GM18511 (cell line): ENCODE results near the gene KIF2C.
"Not testable (repeated sequence)": the region's sequence is repeated elsewhere in the genome, so short reads cannot be mapped to it uniquely, and the experiment has no call there.

ENCODE experiments used
- ATAC-seq: cut with Tn5 transposase; IDR thresholded peaks from one replicate; pipeline ENCODE4 v1.9.1; 2021; ENCODE audit warnings: mild to moderate bottlenecking, moderate library complexity; ENCODE audit not compliant: unreplicated experiment

KIF2C gene

GRCh38 chr1:44739307-44740178 is at the start of gene KIF2C:
Gene KIF2C (plus strand): TSS chr1:44739837. CDS start chr1:44739933, 96 bp downstream.
- ATAC-seq: peak; percentile 99

GRCh38 chr1:44693159-44693558 is 46.5 kb upstream of the KIF2C start:
- ATAC-seq: no peak

GRCh38 chr1:44693900-44694299 is 45.7 kb upstream of the KIF2C start:
- no peak for ATAC-seq

- ATAC-seq: peak; percentile 69
These were observed 44.7 kb upstream of the KIF2C start for GRCh38 chr1:44694863-44695478.

GRCh38 chr1:44695671-44696070 is 44.0 kb upstream of the KIF2C start:
- ATAC-seq: no peak

- ATAC-seq: no peak
These were observed 43.5 kb upstream of the KIF2C start for GRCh38 chr1:44696101-44696500.

GRCh38 chr1:44696789-44697345 is 42.8 kb upstream of the KIF2C start:
- ATAC-seq: peak; percentile 60

GRCh38 chr1:44698138-44698537 is 41.5 kb upstream of the KIF2C start:
- ATAC-seq: no peak

GRCh38 chr1:44699375-44699774 is 40.3 kb upstream of the KIF2C start:
- not testable (repeated sequence) for ATAC-seq

- ATAC-seq: no peak
These were observed 39.1 kb upstream of the KIF2C start for GRCh38 chr1:44700573-44700972.

- ATAC-seq: no peak
These were observed 38.5 kb upstream of the KIF2C start for GRCh38 chr1:44701141-44701573.

GRCh38 chr1:44705470-44705869 is 34.2 kb upstream of the KIF2C start:
- ATAC-seq: no peak

- no peak for ATAC-seq
These were observed 33.7 kb upstream of the KIF2C start for GRCh38 chr1:44705938-44706337.

- ATAC-seq: no peak
These were observed 32.3 kb upstream of the KIF2C start for GRCh38 chr1:44707112-44707881.

GRCh38 chr1:44707959-44708831 is 31.4 kb upstream of the KIF2C start:
- no peak for ATAC-seq

GRCh38 chr1:44713321-44713781 is 26.3 kb upstream of the KIF2C start:
- ATAC-seq: peak; percentile 78

GRCh38 chr1:44714532-44714931 is 25.1 kb upstream of the KIF2C start:
- no peak for ATAC-seq

- ATAC-seq: no peak
These were observed 24.6 kb upstream of the KIF2C start for GRCh38 chr1:44714944-44715571.

GRCh38 chr1:44717156-44717555 is 22.5 kb upstream of the KIF2C start:
- no peak for ATAC-seq

GRCh38 chr1:44717653-44718052 is 22.0 kb upstream of the KIF2C start:
- ATAC-seq: no peak
